HG03159 (cell line): ENCODE measurements around the gene GPC5.

Experiments used
- ATAC-seq: cut with Tn5 transposase; IDR thresholded peaks from one replicate; pipeline ENCODE4 v1.9.1; 2021; ENCODE audit warnings: mild to moderate bottlenecking, moderate library complexity; ENCODE audit not compliant: unreplicated experiment

GPC5 gene

GRCh38 chr13:92303428-92303827 is 905.0 kb downstream of the GPC5 start:
- ATAC-seq = no peak

GRCh38 chr13:92307752-92308151 is 909.3 kb downstream of the GPC5 start:
- no peak for ATAC-seq

GRCh38 chr13:92312823-92313222 is 914.4 kb downstream of the GPC5 start:
- ATAC-seq = no peak

GRCh38 chr13:92313382-92313781 is 915.0 kb downstream of the GPC5 start:
- no peak for ATAC-seq

- no peak for ATAC-seq
Observed at GRCh38 chr13:92315265-92315664, 916.8 kb downstream of the GPC5 start.

GRCh38 chr13:92316030-92316429 is 917.6 kb downstream of the GPC5 start:
- ATAC-seq = no peak

GRCh38 chr13:92317066-92317465 is 918.6 kb downstream of the GPC5 start:
- ATAC-seq = no peak

- ATAC-seq = no peak
Observed at GRCh38 chr13:92320323-92320722, 921.9 kb downstream of the GPC5 start.

- ATAC-seq = no peak
Observed at GRCh38 chr13:92321174-92321573, 922.8 kb downstream of the GPC5 start.

- ATAC-seq = no peak
Observed at GRCh38 chr13:92345627-92346026, 947.2 kb downstream of the GPC5 start.

- no peak for ATAC-seq
Observed at GRCh38 chr13:92346046-92346445, 947.6 kb downstream of the GPC5 start.

- ATAC-seq = no peak
Observed at GRCh38 chr13:92354583-92354982, 956.2 kb downstream of the GPC5 start.

- no peak for ATAC-seq
Observed at GRCh38 chr13:92355213-92355612, 956.8 kb downstream of the GPC5 start.

GRCh38 chr13:92362717-92363116 is 964.3 kb downstream of the GPC5 start:
- no peak for ATAC-seq

- ATAC-seq = no peak
Observed at GRCh38 chr13:92365904-92366303, 967.5 kb downstream of the GPC5 start.

GRCh38 chr13:92377396-92377795 is 979.0 kb downstream of the GPC5 start:
- no peak for ATAC-seq

GRCh38 chr13:92379371-92379770 is 981.0 kb downstream of the GPC5 start:
- ATAC-seq = no peak

- no peak for ATAC-seq
Observed at GRCh38 chr13:92384410-92384809, 986.0 kb downstream of the GPC5 start.

GRCh38 chr13:92387245-92387644 is 988.8 kb downstream of the GPC5 start:
- ATAC-seq = no peak

GRCh38 chr13:92390217-92390616 is 991.8 kb downstream of the GPC5 start:
- no peak for ATAC-seq

- ATAC-seq = no peak
Observed at GRCh38 chr13:92403606-92404005, 1005.2 kb downstream of the GPC5 start.

GRCh38 chr13:92407858-92408257 is 1009.4 kb downstream of the GPC5 start:
- no peak for ATAC-seq

GRCh38 chr13:92412481-92412880 is 1014.1 kb downstream of the GPC5 start:
- no peak for ATAC-seq

- no peak for ATAC-seq
Observed at GRCh38 chr13:92412996-92413395, 1014.6 kb downstream of the GPC5 start.
